ENCODE data around the gene ZFYVE9. TPM values are rescaled to one million over a fixed set of nuclear protein-coding genes. Genes with fewer than 3 reads are reported as not detected.
"Not testable (repeated sequence)": the region's sequence is repeated elsewhere in the genome, so short reads cannot be mapped to it uniquely, and the experiment has no call there.

Gene ZFYVE9
- total RNA-seq, 1 experiment from 2014 or later: 18.0 TPM

DNA sequence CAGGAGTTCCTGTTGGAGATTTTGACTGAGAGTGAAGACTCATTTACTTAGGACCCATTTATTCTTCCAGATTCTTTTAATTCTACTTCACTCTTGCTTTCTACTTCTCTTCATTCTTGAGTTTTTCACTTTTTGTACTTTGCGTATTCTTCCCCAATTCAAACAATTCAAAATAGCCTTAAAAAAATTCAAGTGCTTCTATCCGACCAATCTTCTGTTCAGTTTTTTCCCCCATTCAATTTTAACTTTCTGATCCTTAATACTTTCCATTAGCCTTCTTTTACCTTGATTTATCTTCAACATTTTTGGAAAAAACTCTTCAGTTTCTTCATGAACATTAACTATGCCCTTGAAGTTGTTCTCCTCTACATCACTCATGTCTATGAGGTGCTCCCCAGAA lies 21.1 kb downstream of the ZFYVE9 start:
- Histone ChIP-seq H3K27me3 (ENCODE audit: control insufficient read depth, insufficient read depth, low read length) (no peaks in the 10 kb centered on the region), H3K4me3 (ENCODE audit: insufficient read depth, low read depth, low read length) (no peak overlapping the region), H3K36me3 (replicated peaks; ENCODE audit: control insufficient read depth, insufficient read depth, low read length) (no peaks in the 10 kb centered on the region)
- no peak for DNase-seq

- H3K4me3 ChIP-seq (ENCODE audit: insufficient read depth, low read depth, low read length): no peak overlapping the region
- no peaks in the 10 kb centered on the region for H3K36me3 ChIP-seq (replicated peaks; ENCODE audit: control insufficient read depth, insufficient read depth, low read length)
- no peaks in the 10 kb centered on the region for H3K27me3 ChIP-seq (ENCODE audit: control insufficient read depth, insufficient read depth, low read length)
- no peak for DNase-seq
Observed at GRCh38 chr1:52164604-52165003, 22.7 kb downstream of the ZFYVE9 start.

- H3K4me3 ChIP-seq (ENCODE audit: insufficient read depth, low read depth, low read length): no peak overlapping the region
- H3K36me3 ChIP-seq (replicated peaks; ENCODE audit: control insufficient read depth, insufficient read depth, low read length): no peaks in the 10 kb centered on the region
- DNase-seq: no peak
- H3K27me3 ChIP-seq (ENCODE audit: control insufficient read depth, insufficient read depth, low read length): no peaks in the 10 kb centered on the region
Observed at GRCh38 chr1:52166996-52167753, 25.3 kb downstream of the ZFYVE9 start.

- no peaks in the 10 kb centered on the region for H3K27me3 ChIP-seq (ENCODE audit: control insufficient read depth, insufficient read depth, low read length)
- no peak for DNase-seq
- no peak overlapping the region for H3K4me3 ChIP-seq (ENCODE audit: insufficient read depth, low read depth, low read length)
- no peaks in the 10 kb centered on the region for H3K36me3 ChIP-seq (replicated peaks; ENCODE audit: control insufficient read depth, insufficient read depth, low read length)
Observed at GRCh38 chr1:52168373-52169080, 26.6 kb downstream of the ZFYVE9 start.

GRCh38 chr1:52171149-52171548 lies 29.3 kb downstream of the ZFYVE9 start:
- not testable (repeated sequence) for H3K4me3 ChIP-seq (ENCODE audit: insufficient read depth, low read depth, low read length); DNase-seq; H3K36me3 ChIP-seq (replicated peaks; ENCODE audit: control insufficient read depth, insufficient read depth, low read length); H3K27me3 ChIP-seq (ENCODE audit: control insufficient read depth, insufficient read depth, low read length)

DNA sequence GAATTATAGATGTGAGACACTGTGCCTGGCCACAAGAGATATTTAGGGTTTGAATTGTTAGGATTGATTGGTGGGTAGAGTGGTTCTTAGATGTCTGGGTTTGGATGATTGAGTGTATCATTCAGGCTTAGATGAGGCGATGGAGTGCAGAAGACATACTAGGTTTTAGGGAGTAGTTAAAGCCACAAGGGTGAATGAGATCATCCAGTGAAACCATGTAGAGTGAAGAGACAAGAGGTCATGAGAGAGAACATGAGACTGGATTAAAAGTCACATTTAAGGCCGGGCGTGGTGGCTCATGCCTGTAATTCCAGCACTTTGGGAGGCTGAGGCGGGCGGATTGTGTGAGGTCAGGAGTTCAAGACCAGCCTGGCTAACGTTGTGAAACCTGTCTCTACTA lies 37.2 kb downstream of the ZFYVE9 start:
- no peaks in the 10 kb centered on the region for H3K27me3 ChIP-seq (ENCODE audit: control insufficient read depth, insufficient read depth, low read length)
- no peaks in the 10 kb centered on the region for H3K36me3 ChIP-seq (replicated peaks; ENCODE audit: control insufficient read depth, insufficient read depth, low read length)
- no peak overlapping the region for H3K4me3 ChIP-seq (ENCODE audit: insufficient read depth, low read depth, low read length)
- no peak for DNase-seq

DNA sequence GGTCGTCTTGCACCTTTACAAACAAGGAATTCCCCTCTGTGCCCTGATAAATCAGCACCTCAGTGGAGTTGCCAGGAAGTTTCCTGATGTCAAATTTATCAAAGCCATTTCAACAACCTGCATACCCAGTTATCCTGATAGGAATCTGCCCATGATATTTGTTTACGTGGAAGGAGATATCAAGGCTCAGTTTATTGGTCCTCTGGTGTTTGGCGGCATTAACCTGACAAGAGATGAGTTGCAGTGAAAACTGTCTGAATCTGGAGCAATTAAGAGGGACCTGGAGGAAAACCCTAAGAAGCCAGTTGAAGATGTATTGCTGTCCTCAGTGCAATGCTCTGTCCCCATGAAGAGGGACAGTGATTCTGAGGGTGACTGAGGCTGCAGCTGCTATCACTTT lies 38.3 kb downstream of the ZFYVE9 start:
- Histone ChIP-seq H3K4me3 (ENCODE audit: insufficient read depth, low read depth, low read length) (no peak overlapping the region), H3K36me3 (replicated peaks; ENCODE audit: control insufficient read depth, insufficient read depth, low read length) (no peaks in the 10 kb centered on the region), H3K27me3 (ENCODE audit: control insufficient read depth, insufficient read depth, low read length) (no peaks in the 10 kb centered on the region)
- DNase-seq: no peak

DNA sequence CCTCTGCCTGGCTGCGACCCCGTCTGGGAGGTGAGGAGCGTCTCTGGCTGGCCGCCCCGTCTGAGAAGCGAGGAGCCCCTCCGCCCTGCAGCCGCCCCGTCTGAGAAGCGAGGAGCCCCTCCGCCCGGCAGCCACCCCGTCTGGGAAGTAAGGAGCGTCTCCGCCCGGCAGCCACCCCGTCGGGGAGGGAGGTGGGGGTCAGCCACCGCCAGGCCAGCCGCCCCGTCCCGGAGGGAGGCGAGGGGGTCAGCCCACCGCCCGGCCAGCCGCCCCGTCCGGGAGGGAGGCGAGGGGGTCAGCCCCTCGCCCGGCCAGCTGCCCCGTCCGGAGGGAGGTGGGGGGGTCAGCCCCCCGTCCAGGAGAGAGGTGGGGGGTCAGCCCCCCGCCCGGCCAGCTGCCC lies 39.9 kb downstream of the ZFYVE9 start:
- H3K4me3 ChIP-seq (ENCODE audit: insufficient read depth, low read depth, low read length); H3K27me3 ChIP-seq (ENCODE audit: control insufficient read depth, insufficient read depth, low read length); H3K36me3 ChIP-seq (replicated peaks; ENCODE audit: control insufficient read depth, insufficient read depth, low read length); DNase-seq: not testable (repeated sequence)

DNA sequence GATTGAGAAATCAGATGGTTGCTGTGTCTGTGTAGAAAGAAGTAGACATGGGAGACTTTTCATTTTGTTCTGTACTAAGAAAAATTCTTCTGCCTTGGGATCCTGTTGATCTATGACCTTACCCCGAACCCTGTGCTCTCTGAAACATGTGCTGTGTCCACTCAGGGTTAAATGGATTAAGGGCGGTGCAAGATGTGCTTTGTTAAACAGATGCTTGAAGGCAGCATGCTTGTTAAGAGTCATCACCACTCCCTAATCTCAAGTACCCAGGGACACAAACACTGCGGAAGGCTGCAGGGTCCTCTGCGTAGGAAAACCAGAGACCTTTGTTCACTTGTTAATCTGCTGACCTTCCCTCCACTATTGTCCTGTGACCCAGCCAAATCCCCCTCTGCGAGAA lies 40.4 kb downstream of the ZFYVE9 start:
- DNase-seq; H3K36me3 ChIP-seq (replicated peaks; ENCODE audit: control insufficient read depth, insufficient read depth, low read length); H3K27me3 ChIP-seq (ENCODE audit: control insufficient read depth, insufficient read depth, low read length); H3K4me3 ChIP-seq (ENCODE audit: insufficient read depth, low read depth, low read length): not testable (repeated sequence)

GRCh38 chr1:52182874-52183400 lies 41.0 kb downstream of the ZFYVE9 start:
- no peak for DNase-seq
- H3K27me3 ChIP-seq (ENCODE audit: control insufficient read depth, insufficient read depth, low read length): no peaks in the 10 kb centered on the region
- no peak overlapping the region for H3K4me3 ChIP-seq (ENCODE audit: insufficient read depth, low read depth, low read length)
- H3K36me3 ChIP-seq (replicated peaks; ENCODE audit: control insufficient read depth, insufficient read depth, low read length): no peaks in the 10 kb centered on the region

DNA sequence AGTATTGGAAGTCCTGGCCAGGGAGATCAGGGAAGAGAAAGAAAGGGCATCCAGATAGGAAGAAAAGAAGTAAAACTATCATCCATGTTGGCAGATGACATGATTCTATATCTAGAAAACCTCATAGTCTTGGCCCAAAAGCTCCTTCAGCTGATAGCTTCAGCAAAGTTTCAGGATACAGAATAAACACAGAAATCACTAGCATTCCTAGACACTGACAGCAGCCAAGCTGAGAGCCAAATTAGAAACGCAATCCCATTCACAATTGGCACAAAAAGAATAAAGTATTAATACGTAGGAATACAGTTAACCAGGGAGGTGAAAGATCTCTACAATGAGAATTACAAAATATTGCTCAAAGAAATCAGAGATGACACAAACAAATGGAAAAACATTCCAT lies 44.6 kb downstream of the ZFYVE9 start:
- no peaks in the 10 kb centered on the region for H3K27me3 ChIP-seq (ENCODE audit: control insufficient read depth, insufficient read depth, low read length)
- H3K36me3 ChIP-seq (replicated peaks; ENCODE audit: control insufficient read depth, insufficient read depth, low read length): no peaks in the 10 kb centered on the region
- no peak for DNase-seq
- H3K4me3 ChIP-seq (ENCODE audit: insufficient read depth, low read depth, low read length): no peak overlapping the region

- DNase-seq: no peak
- no peaks in the 10 kb centered on the region for H3K27me3 ChIP-seq (ENCODE audit: control insufficient read depth, insufficient read depth, low read length)
- no peaks in the 10 kb centered on the region for H3K36me3 ChIP-seq (replicated peaks; ENCODE audit: control insufficient read depth, insufficient read depth, low read length)
- H3K4me3 ChIP-seq (ENCODE audit: insufficient read depth, low read depth, low read length): no peak overlapping the region
Observed at GRCh38 chr1:52189898-52190480, 48.1 kb downstream of the ZFYVE9 start.

DNA sequence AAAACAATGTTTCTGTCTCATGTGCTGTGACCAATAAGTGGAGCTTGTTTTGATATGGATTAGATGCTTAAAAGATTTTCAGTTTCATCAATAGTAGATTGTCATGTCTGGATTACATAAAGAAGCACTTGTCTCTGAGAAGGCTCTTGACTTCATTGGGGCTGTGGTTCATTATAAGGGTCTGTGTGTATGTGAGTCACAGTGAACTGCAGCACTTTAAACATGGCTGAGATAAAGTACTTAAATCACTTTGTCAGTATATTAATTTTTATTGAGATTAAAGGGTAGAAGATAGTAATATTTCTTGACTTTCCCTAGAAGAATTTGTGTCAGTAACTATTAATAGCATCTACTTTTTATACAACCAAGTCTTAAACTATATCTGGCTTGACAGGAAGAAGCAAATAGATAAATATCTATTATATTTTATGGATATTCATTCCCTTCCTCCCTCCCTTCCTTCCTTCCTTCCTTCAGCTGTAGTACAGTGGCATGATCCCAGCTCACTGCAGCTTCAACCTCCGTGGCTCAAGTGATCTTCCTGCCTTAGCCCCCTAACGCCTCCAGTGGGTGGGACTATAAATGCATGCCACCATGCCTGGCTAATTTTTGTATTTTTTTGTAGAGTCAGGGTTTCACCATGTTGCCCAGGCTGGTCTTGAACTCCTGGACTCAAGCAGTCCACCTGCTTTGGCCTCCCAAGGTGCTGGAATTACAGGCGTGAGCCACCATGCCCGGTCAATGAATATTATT lies 48.8 kb downstream of the ZFYVE9 start:
- DNase-seq: no peak
- Histone ChIP-seq H3K36me3 (replicated peaks; ENCODE audit: control insufficient read depth, insufficient read depth, low read length) (no peaks in the 10 kb centered on the region), H3K27me3 (ENCODE audit: control insufficient read depth, insufficient read depth, low read length) (no peaks in the 10 kb centered on the region), H3K4me3 (ENCODE audit: insufficient read depth, low read depth, low read length) (no peak overlapping the region)

- Histone ChIP-seq H3K27me3 (ENCODE audit: control insufficient read depth, insufficient read depth, low read length) (no peaks in the 10 kb centered on the region), H3K36me3 (replicated peaks; ENCODE audit: control insufficient read depth, insufficient read depth, low read length) (no peaks in the 10 kb centered on the region), H3K4me3 (ENCODE audit: insufficient read depth, low read depth, low read length) (no peak overlapping the region)
- no peak for DNase-seq
Observed at GRCh38 chr1:52191395-52191965, 49.6 kb downstream of the ZFYVE9 start.

All from H7 (cell line).